GM21367 (cell line): ENCODE data around the gene DCPS.
"Not testable (repeated sequence)": the region's sequence is repeated elsewhere in the genome, so short reads cannot be mapped to it uniquely, and the experiment has no call there.

ENCODE experiments used
- ATAC-seq: cut with Tn5 transposase; IDR thresholded peaks from one replicate; pipeline ENCODE4 v1.9.1; 2021; ENCODE audit not compliant: unreplicated experiment

The DCPS gene

GRCh38 chr11:126378763-126379162, 74.9 kb downstream of the DCPS start:
- no peak for ATAC-seq

DNA sequence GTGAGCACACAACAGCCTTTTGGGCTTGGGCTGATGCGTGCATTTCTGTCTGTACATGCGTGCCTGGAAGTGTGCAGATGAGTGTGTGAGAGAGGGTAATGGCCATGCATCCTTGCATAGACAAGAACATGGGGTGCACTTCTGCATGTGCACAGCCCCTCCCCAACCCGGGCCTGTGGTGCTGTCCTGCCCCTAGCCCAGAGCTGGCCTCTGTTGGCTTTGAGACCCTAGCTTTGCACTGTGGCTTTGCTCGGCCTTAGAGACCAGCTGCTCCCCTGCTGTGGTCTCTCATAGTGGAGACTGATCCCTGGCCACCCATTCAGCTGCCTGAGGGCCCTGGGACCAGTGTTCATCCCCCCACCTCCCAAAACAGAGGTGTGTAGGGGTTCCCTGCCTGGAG, 77.0 kb downstream of the DCPS start:
- ATAC-seq: no peak

- not testable (repeated sequence) for ATAC-seq
These were observed 78.1 kb downstream of the DCPS start for GRCh38 chr11:126381960-126382359.

GRCh38 chr11:126382641-126383040, 78.8 kb downstream of the DCPS start:
- not testable (repeated sequence) for ATAC-seq

- ATAC-seq: no peak
These were observed 79.8 kb downstream of the DCPS start for GRCh38 chr11:126383339-126384335.

- no peak for ATAC-seq
These were observed 80.7 kb downstream of the DCPS start for GRCh38 chr11:126384449-126385070.

DNA sequence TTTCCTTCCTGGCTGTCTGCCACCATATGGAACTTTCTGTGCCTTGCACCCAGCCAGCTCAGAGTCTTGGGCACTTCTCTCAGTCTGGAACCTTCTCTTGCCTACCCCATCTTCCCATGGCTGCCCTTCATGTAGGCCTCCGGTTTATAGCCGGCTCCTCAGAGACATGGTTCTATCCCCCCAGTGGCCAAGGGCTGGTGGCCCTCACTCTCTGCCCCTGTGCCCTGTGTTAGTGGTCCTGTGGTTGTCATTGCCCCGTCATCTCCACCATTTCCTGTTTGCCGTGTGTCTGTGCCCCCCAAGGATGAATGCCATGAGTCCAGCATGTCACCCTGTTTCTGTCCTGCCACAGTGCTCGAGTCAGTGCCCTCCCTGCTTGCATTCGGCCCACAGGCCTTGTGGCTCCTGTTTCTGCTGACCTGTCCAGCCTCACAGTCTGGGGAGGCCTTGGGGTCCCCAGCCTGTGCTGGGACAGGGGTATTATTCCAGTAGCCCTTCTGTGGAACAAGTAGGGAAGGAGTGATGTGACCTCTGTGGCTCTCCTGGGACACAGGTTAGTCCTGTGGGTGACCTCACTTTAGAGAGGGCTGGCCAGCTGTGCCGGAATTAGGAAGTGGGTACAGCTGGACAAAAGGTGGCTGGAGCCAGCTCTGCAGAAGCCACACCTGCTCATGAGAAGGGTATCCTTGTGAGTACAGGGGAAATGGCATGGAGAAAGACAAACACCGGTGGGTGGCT, 82.3 kb downstream of the DCPS start:
- ATAC-seq: no peak

DNA sequence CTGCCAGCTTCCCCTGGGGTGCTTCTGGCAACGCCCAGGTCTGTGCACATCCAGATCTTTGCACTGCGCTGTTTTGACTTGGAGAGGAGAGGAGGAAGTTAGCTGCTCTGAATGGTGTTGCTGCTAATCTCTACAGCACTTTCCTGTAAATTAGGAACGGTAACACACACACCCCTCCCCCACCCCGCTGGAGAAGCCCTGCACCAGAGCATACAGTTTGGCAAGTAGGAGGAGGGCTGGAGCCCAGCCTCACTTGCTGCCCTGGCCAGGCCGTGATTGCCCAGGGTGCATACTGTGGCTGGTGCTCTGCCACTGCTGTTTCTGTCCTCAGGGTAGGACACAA, 82.8 kb downstream of the DCPS start:
- ATAC-seq: not testable (repeated sequence)

DNA sequence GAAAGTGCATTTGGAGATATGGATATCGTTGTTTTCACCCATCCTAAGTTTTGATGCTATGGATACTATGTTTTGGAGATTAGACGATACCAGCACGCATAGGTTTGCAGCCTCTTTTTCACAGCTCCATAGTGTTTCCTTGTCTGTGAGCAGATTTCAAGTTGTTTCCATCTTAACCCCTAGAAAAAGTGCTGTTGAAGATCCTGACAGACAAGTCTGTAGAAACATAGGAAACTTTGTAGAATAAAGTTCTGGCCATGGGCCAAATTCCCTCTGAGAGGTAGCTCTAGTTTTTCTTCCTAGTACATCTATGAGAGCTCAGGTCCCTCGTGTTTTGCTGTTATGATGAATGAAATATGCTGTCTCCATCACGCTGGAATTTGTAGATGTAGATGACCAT, 84.0 kb downstream of the DCPS start:
- no peak for ATAC-seq

DNA sequence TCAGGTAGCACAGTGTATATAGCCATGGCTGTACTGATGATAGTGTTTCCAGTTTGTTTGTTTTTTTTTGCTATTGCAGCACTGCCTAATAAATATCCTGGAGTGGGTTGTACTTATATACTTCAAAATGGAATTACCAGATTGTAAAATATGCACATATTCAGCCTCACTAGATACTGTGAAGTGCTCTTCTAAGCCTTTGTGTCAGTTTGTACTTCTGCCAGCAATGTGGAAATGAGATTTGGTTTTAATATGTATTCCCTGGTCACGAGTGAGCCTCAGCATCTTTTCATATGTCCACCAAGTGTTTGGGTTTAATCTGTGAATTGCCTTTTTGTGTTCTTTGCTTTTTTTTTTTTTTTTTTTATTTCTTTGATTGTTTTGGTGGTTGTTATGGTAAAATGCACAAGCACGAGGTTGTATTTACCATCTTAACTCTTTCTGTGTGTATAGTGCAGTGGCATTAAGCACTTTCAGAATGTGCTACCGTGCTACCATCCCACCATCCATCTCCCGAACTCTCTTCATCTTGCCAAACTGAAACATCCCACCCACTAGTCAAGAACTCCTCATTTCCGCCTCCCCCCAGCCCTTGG, 86.5 kb downstream of the DCPS start:
- no peak for ATAC-seq

DNA sequence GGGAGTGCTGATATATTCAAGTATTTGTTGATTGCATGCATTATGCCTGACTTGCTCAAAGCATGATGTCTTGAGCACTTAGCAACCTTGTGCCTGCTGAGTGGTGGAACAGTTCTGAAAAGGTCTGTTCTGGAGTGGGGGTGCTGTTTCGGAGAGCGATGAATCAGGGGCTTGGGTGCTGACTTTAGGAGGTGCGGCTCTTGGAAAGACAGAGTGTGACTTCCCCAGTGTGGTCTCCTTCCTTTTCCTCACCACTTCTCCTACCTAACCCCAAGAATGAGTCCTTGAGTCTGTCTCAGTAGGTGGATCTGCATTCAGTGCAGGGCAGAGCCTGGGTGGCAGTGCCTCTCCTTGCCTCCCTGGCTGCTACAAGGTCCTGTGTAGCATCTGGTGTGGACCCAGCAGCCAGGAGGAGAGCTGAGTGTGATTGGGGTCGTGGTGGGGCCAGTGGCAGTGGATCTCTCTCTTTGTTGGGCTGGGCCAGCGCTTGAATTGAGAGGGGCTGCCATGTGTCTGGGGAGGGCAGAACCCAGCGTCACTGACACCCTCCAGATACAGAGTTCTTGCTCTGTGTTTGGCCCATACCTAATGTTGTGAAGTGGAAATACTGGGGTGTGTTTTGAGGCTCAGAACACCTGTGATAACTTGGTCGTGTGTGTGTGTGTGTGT, 87.6 kb downstream of the DCPS start:
- ATAC-seq: no peak

- ATAC-seq: peak; percentile 76
These were observed 88.2 kb downstream of the DCPS start for GRCh38 chr11:126391970-126392632.

GRCh38 chr11:126392633-126393013, 88.8 kb downstream of the DCPS start:
- ATAC-seq: no peak

DNA sequence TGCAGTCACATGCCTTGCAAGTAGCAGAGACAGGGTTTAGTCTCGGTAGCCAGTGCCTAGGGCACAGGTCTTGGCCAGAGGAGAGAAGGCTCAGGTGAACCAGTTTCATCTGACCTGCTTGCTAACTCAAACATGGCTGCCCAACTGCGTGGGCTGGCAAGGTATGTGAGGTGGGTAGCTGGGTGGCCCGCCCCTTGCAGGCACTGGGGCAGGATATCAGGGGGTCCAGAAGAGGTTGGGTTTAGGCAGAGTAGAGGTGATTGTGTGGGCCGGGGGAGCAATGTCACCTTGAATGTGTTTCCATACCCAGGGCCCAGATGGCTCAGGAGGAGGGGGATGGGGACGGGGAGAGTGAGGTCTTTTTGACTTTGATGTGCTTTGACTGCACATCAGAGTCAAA, 89.3 kb downstream of the DCPS start:
- no peak for ATAC-seq

DNA sequence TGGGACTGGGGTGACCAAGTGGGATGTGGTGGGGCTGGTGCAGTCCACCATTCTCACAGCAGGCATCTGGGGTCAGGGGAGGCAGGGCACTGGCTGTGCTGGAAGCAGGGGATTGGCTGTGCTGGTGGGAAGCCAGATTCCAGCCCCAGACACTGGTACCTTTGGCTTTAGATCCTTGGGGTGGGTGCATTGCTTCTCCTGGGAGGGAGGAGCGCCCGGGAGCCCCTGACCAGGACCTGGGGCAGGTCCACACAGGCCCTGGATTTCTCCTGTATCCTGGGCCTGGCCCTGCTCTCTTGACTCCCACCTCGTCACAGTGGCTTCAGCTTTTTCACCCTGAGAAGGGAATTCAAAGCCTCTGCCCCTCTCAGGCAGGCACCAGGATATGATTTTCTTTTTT, 90.2 kb downstream of the DCPS start:
- ATAC-seq: no peak

- not testable (repeated sequence) for ATAC-seq
These were observed 90.8 kb downstream of the DCPS start for GRCh38 chr11:126394634-126395072.
